Mononuclear cell (primary cell): Measurements from ENCODE around the gene OSBPL2. TPM values are rescaled to one million over a fixed set of nuclear protein-coding genes. Genes with fewer than 3 reads are reported as not detected.

Experiments used
- H3K27me3 ChIP-seq: 2 replicates; pipeline ENCODE4 v1.6.0; 2011; ENCODE audit warnings: low read length, control low read depth; ENCODE audit not compliant: insufficient read depth
- H3K4me1 ChIP-seq: 2 replicates; pipeline ENCODE4 v1.5.1; 2011; ENCODE audit warnings: mild to moderate bottlenecking, low read length, control low read depth; ENCODE audit not compliant: insufficient read depth
- H3K4me3 ChIP-seq: 2 replicates; pipeline ENCODE4 v1.5.1; 2011; ENCODE audit warnings: mild to moderate bottlenecking, low read length, moderate library complexity
- H3K9me3 ChIP-seq: 2 replicates; pipeline ENCODE4 v1.5.1; 2011; ENCODE audit warnings: low read depth, mild to moderate bottlenecking, control low read depth, low read length
- total RNA-seq: library from RNA; depleted of rRNA; stranded (reverse); fragments of >200 nt; gene quantifications from one replicate; pipeline ENCODE4 v1.2.3, GENCODE V29; 2012

The OSBPL2 gene
- total RNA-seq, 1 donor: 36.0 TPM

DNA sequence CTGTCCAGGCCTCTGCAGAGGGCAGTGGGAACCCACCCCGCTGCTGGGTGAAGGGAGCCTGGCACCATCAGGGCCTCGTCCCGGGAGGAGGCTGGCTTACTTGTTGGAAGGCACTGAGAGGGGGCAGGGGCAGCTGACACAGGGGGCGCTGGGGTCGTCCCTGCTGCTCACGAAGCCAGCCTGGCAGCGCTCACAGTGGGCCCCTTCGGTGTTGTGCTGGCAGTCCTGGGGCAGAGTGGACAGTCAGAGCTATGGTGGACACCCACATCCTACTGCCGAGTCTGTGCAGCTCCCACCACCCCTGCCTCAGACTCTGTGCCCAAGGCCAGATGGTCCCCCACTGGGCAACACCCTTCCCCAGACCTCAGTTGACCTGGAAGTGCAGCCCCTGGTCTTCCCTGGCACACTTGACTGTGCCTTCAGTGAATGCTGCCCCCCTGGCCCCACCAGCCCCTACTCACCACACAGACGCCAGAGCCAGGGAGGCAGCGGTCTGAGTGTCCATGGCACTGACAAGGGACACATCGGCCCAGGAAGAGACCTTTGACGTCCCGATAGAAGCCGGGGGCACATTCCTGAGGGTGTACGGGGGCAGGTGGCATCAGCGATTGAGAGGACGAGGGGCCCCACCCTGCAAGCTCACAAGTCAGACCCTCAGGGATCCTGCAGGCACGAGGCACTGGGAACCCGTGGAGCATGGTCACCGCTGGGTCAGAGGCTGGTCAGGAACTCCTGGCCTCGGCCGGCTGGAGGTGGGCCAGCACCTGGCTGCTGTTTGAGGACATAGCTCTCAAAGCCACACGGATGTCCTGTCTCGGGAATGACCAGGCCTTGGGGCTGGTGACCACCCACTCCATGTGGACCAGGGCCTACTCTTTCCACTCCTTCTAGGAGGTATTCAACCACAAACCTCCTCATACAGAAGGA, 85.9 kb downstream of the OSBPL2 start:
- Histone ChIP-seq H3K9me3 (no peaks in the 10 kb centered on the region), H3K4me1 (no peaks in the 10 kb centered on the region), H3K4me3 (no peak overlapping the region), H3K27me3 (no peaks in the 10 kb centered on the region)

GRCh38 chr20:62325172-62325905, 87.0 kb downstream of the OSBPL2 start:
- Histone ChIP-seq H3K9me3 (no peaks in the 10 kb centered on the region), H3K4me1 (no peaks in the 10 kb centered on the region), H3K4me3 (no peak overlapping the region), H3K27me3 (no peaks in the 10 kb centered on the region)

- Histone ChIP-seq H3K9me3 (no peaks in the 10 kb centered on the region), H3K27me3 (no peaks in the 10 kb centered on the region), H3K4me1 (no peaks in the 10 kb centered on the region), H3K4me3 (no peak overlapping the region)
Measured at GRCh38 chr20:62326559-62326958, 88.2 kb downstream of the OSBPL2 start.

GRCh38 chr20:62326959-62327725, 88.8 kb downstream of the OSBPL2 start:
- H3K27me3 ChIP-seq: no peaks in the 10 kb centered on the region
- no peaks in the 10 kb centered on the region for H3K9me3 ChIP-seq

DNA sequence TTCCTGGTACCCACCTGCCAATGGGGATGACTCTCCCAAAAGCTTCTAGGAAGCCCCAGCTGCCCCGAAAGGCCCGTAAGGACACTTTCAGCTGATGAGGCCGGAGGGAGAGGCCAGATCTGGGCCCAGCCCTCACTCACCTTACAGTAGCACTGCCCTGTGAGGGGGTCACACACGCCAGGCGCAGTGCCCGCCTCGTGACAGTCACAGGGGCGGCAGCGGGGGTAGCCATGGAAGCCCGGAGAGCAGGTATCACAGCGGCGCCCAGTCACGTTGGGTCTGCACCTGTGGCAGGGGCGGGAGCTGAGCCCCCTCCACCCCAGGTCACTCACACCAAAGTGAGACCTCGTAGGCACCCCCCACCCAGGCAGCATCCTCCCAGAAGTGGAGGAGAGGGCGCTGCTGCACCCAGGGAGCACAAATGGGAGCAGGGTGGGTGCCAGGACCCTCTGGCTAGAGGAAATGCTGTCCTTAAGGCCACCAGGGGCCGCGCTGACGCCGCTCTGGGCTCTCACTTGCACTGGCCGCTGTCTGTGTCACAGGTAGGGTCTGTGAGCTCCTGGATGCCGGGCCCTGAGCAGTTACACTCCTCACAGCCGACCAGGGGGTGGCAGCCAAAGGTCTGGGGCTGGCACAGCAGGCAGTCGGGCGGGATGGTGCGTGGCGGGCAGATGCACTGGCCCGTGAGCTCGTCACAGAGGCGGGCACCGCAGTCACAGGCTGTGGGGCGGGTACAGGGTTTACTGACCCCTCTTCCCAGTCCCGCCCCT, 89.6 kb downstream of the OSBPL2 start:
- Histone ChIP-seq H3K4me3 (no peak overlapping the region), H3K9me3 (no peaks in the 10 kb centered on the region), H3K27me3 (no peaks in the 10 kb centered on the region), H3K4me1 (no peaks in the 10 kb centered on the region)

More at GRCh38 chr20:62326959-62327725, 88.8 kb downstream of the OSBPL2 start:
- H3K4me1 ChIP-seq: no peaks in the 10 kb centered on the region
- H3K4me3 ChIP-seq: no peak overlapping the region

DNA sequence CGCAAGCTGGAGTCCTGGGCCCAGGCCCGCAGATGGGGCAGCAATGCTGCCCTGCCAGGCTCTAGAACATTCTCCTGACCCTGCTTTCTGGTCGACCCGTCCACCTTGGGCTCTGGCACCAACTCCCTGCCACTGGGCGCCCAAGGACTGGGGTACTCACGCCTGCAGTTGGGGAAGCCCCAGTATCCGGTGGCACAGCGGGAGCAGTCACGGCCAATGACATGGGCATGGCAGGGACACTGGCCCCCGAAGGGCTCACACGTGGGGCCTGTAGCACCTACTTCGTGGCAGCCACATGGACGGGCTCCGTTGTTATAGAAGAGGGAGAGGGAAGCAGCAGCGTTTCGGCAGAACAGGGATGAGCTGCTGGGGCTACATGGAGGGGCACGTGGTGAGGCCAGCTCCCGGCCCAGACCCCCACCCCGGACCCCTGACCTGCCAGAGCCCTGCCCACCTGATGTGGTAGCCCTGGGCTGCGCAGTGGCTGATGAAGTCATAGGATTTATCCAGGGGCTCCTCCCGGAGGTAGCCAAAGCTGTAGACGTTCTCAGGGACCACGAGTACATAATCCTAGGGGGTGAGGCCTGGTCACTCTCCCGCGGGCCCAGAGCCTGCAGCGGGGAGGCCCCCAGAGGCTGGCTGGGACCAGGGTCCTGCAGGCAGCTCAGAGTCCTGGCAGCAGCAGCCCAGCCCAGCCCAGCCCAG, 90.5 kb downstream of the OSBPL2 start:
- no peaks in the 10 kb centered on the region for H3K27me3 ChIP-seq
- H3K4me3 ChIP-seq: no peak overlapping the region
- no peaks in the 10 kb centered on the region for H3K9me3 ChIP-seq
- H3K4me1 ChIP-seq: no peaks in the 10 kb centered on the region

DNA sequence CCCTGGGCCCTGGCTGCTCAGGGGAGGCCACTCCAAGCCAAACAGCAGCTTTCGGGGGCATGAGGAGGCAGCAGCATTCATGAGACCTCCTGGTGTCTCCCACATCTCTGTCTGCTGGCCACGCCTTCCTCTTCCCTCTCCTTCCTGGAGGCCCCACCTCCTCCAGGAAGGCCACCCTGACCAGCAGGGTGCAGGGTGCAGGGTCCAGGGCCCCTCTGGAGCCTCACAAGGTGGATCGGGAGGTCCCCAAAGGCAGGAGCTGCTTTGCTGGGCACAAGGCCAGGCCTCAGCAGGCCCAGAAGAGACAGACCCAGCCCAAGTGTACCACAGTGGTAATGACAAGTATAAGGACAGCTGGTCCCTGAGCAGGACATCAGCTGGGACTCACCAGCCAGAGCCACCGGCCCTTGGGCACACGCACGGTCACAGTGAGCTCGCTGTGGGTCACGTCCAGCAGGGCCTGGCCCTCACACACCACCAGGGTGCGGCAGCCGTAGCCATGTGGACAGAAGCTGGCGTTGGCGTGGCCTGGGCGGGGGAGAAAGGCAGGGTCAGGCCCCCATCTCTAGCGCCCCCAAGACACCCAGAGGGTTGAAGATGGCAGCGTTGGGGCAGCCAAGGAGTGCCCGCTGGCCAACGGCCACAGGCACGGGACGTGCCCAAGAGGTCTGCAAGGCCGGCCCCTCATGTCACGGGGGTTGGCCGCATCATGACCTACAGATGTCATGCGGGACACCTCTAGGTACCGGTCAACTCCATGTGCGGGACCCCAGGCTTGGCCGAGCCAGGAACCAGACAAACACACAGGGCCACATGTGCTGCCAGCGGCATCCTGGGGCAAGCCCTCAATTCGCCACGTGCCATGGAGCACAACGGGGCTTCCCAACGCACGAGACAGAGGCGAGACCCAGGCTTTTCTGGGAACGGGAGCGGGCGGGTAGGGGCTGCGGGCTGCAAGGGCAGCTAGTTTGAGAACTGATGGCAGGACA, 91.4 kb downstream of the OSBPL2 start:
- Histone ChIP-seq H3K4me3 (no peak overlapping the region), H3K4me1 (no peaks in the 10 kb centered on the region), H3K27me3 (no peaks in the 10 kb centered on the region), H3K9me3 (no peaks in the 10 kb centered on the region)

GRCh38 chr20:62330576-62331317, 92.4 kb downstream of the OSBPL2 start:
- Histone ChIP-seq H3K27me3 (no peaks in the 10 kb centered on the region), H3K4me1 (no peaks in the 10 kb centered on the region), H3K4me3 (no peak overlapping the region)

DNA sequence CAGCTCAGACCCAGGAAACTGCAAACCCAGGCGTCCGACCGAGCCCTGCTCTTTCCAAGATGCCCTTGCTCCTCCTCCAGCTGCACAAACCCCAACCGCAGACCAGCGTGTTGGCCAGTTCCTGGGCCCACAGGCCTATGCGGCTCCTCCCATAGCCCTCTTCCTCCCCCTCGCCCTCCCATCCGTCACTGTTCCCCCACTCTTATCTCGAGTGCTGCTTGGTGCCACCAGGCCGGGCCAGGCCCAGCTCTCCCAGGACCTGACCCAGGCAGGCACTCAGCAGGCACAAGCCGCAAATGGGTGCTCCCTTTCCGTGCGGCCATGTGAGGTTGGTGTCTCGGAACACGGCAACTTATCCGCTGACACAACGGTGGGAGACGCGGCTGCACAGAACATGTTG, 93.0 kb downstream of the OSBPL2 start:
- no peak overlapping the region for H3K4me3 ChIP-seq
- H3K27me3 ChIP-seq: no peaks in the 10 kb centered on the region

More at GRCh38 chr20:62330576-62331317, 92.4 kb downstream of the OSBPL2 start:
- H3K9me3 ChIP-seq: no peaks in the 10 kb centered on the region

GRCh38 chr20:62332421-62332820, 94.1 kb downstream of the OSBPL2 start:
- Histone ChIP-seq H3K27me3 (no peaks in the 10 kb centered on the region), H3K4me1 (peaks cover 10% of the 10 kb centered on the region), H3K4me3 (no peak overlapping the region), H3K9me3 (no peaks in the 10 kb centered on the region)

More for the DNA sequence above, 93.0 kb downstream of the OSBPL2 start:
- Histone ChIP-seq H3K4me1 (no peaks in the 10 kb centered on the region), H3K9me3 (no peaks in the 10 kb centered on the region)

DNA sequence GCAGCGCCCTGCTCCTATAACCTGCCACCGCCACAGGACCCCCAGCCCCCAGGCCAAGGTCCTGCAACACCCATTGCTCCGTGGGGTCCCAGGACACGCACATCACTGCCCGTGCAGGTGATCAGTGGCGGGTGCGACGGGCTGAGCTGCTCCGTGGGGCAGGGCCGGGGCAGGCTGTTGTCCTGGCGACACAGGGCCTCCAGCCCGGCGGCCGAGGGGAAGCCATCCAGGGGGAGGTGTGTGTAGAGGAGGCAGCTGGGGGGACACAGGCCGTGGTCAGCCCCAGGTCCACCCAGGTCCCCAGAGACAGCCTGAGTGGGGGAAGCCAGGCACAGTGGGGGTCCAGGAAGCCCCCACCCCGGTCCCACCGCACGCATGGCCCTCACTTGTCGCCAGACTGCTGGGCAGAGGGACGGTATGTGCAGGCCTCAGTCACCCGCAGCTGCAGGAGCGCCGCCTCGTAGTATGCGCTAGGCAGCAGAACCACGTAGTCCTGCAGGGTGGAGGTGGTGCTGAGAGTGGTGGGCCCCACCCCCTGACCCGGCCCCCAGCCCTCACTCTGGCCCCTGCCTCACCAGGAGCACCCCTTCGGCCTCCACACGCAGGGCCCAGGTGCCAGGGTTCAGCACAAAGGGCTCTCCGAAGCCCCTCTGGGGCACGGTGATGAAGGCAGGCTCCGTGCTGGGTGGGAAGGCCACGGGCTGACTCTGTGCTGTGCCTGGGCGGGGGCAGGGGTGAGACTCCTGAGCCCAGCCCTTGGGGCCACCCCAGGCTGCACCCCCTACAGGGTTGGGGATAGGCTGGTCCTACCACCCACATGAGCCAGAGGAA, 94.9 kb downstream of the OSBPL2 start:
- H3K4me3 ChIP-seq: no peak overlapping the region
- H3K9me3 ChIP-seq: no peaks in the 10 kb centered on the region
- H3K4me1 ChIP-seq: peaks cover 16% of the 10 kb centered on the region
- no peaks in the 10 kb centered on the region for H3K27me3 ChIP-seq
